Nucleus accumbens (tissue), 56 donors: ENCODE data around the gene MECR.
"Not testable (repeated sequence)": the region's sequence is repeated elsewhere in the genome, so short reads cannot be mapped to it uniquely, and the experiment has no call there.

Source experiments
- DNase-seq, 56 donors: peaks; one replicate each; lab custom pipeline; 2025; lab: John Stamatoyannopoulos, UW

MECR gene

GRCh38 chr1:29179641-29180184 is 51.0 kb downstream of the MECR start:
- no peak for DNase-seq

- no peak for DNase-seq
Measured at GRCh38 chr1:29177022-29177705, 53.6 kb downstream of the MECR start.

- no peak for DNase-seq
Measured at GRCh38 chr1:29176576-29176975, 54.2 kb downstream of the MECR start.

- DNase-seq: no peak
Measured at GRCh38 chr1:29172415-29172939, 58.3 kb downstream of the MECR start.

- no peak for DNase-seq
Measured at GRCh38 chr1:29171521-29171920, 59.2 kb downstream of the MECR start.

GRCh38 chr1:29171089-29171488 is 59.6 kb downstream of the MECR start:
- no peak for DNase-seq

GRCh38 chr1:29169976-29170375 is 60.8 kb downstream of the MECR start:
- no peak for DNase-seq

- DNase-seq: no peak
Measured at GRCh38 chr1:29167904-29168303, 62.8 kb downstream of the MECR start.

- no peak for DNase-seq
Measured at GRCh38 chr1:29166291-29166878, 64.3 kb downstream of the MECR start.

GRCh38 chr1:29164588-29164987 is 66.1 kb downstream of the MECR start:
- DNase-seq: no peak

- DNase-seq: peak in 3 of 56 donors; percentile 3 to 8 (median 5)
Measured at GRCh38 chr1:29162476-29163138, 68.1 kb downstream of the MECR start.

- DNase-seq: no peak
Measured at GRCh38 chr1:29162025-29162424, 68.7 kb downstream of the MECR start.

- DNase-seq: no peak
Measured at GRCh38 chr1:29159773-29160172, 71.0 kb downstream of the MECR start.

GRCh38 chr1:29157269-29157601 is 73.5 kb downstream of the MECR start:
- no peak for DNase-seq

- DNase-seq: no peak
Measured at GRCh38 chr1:29156543-29157268, 74.0 kb downstream of the MECR start.

GRCh38 chr1:29152046-29152805 is 78.5 kb downstream of the MECR start:
- no peak for DNase-seq

GRCh38 chr1:29150346-29150745 is 80.4 kb downstream of the MECR start:
- not testable (repeated sequence) for DNase-seq

- DNase-seq: no peak
Measured at GRCh38 chr1:29148656-29149491, 81.9 kb downstream of the MECR start.

- no peak for DNase-seq
Measured at GRCh38 chr1:29145739-29146437, 84.8 kb downstream of the MECR start.
